ENCODE measurements around the gene MAP4K4. TPM values are rescaled to one million over a fixed set of nuclear protein-coding genes. Genes with fewer than 3 reads are reported as not detected.

The MAP4K4 gene
- total and polyA plus RNA-seq, 2 of the 4 experiments (the other 2 are of a cell fraction), result 89.4 to 124 TPM

- peaks cover 29% of the 10 kb centered on the region for H3K4me1 ChIP-seq (ENCODE audit: control insufficient read depth, insufficient read depth, low read length)
- CTCF ChIA-PET, result interaction anchor here (0.8 kb wide), 1 partner anchor 16 kb away, joined by 4 read pairs; no protein-coding TSS in a partner anchor
These were observed 117.6 kb downstream of the MAP4K4 start for GRCh38 chr2:101815154-101815553.

More at GRCh38 chr2:101815154-101815553, 117.6 kb downstream of the MAP4K4 start:
- BruUV-seq (replicated peaks), result no TSS peak
- H4K8ac ChIP-seq (ENCODE audit: low read depth in 2 of 2, low read length in 2 of 2), result no peak overlapping the region
- H3K9ac ChIP-seq (ENCODE audit: low read depth, low read length), result no peak overlapping the region
- H2AFZ ChIP-seq (replicated peaks; ENCODE audit: low read length, poor library complexity), result no peak overlapping the region
- peaks cover 1% of the 10 kb centered on the region; the same call in 1 of the 2 replicates for H3K36me3 ChIP-seq (ENCODE audit: control insufficient read depth, insufficient read depth, low read length)
- H2AK9ac ChIP-seq (replicated peaks; ENCODE audit: low read depth, low read length, poor library complexity), result no peak overlapping the region
- peaks cover 90% of the 10 kb centered on the region for H4K20me1 ChIP-seq (ENCODE audit: insufficient read depth, low read length)
- intact Hi-C loops (cut with micrococcal nuclease) (loop anchor here (5.0 kb wide), 1 partner anchor 38 kb away; no protein-coding TSS in a partner anchor), in situ Hi-C loops (cut with MboI; ENCODE audit: low sequenced_read_pairs) (no loop called here), dilution Hi-C loops (cut with HindIII; ENCODE audit: low sequenced_read_pairs, unreplicated experiment) (no loop called here)
- no peak overlapping the region for H2BK20ac ChIP-seq (ENCODE audit: low read depth, low read length)
- WGBS, 2 experiments (ENCODE audit: extremely low coverage in 2 of 2, insufficient read length in 1 of 2), result no CpG with 5 or more reads among the region's 3 CpGs
- DNase-seq (no peak), ATAC-seq (ENCODE audit: low read depth) (no peak)
- no peak overlapping the region for H2BK120ac ChIP-seq (ENCODE audit: low read depth, low read length)
- no peak overlapping the region for H3K4me2 ChIP-seq (ENCODE audit: low read depth, low read length)
- H3K9me1 ChIP-seq (ENCODE audit: insufficient read depth, low read length), result peaks cover 34% of the 10 kb centered on the region
- no peak overlapping the region for H2BK15ac ChIP-seq (ENCODE audit: low read depth, low read length)
- H3K4ac ChIP-seq (ENCODE audit: low read depth, low read length), result no peak overlapping the region
- H4K5ac ChIP-seq (ENCODE audit: low read depth, low read length), result no peak overlapping the region
- H3K23ac ChIP-seq (ENCODE audit: low read depth, low read length), result no peak overlapping the region
- no peaks in the 10 kb centered on the region for H3K9me3 ChIP-seq (ENCODE audit: control insufficient read depth, insufficient read depth, low read length)
- no peak overlapping the region for H4K91ac ChIP-seq (ENCODE audit: insufficient read depth, low read depth, low read length)
- no peak overlapping the region for H3K56ac ChIP-seq (ENCODE audit: extremely low read depth, insufficient read depth, low read length)
- no peak overlapping the region for H3K18ac ChIP-seq (ENCODE audit: low read depth, low read length)
- no peak overlapping the region for H2AK5ac ChIP-seq (ENCODE audit: low read depth, low read length)
- no peak overlapping the region for H2BK5ac ChIP-seq (ENCODE audit: low read depth, low read length, poor library complexity, severe bottlenecking)
- peaks cover 20 to 86% of the 10 kb centered on the region in 2 experiments for H3K79me1 ChIP-seq (ENCODE audit: low read depth in 1 of 2, low read length in 2 of 2)
- no peak overlapping the region for H3K14ac ChIP-seq (replicated peaks; ENCODE audit: low read depth, low read length)
- no peak overlapping the region for H3K27ac ChIP-seq (ENCODE audit: insufficient read depth, low read length)
- no peak overlapping the region for H3K4me3 ChIP-seq (ENCODE audit: insufficient read depth, low read depth, low read length)
- TF ChIP-seq SMC3 (IDR thresholded peaks at IDR 0.05; ENCODE audit: low read depth, low read length), result no peak
- no peak for TF ChIP-seq MAFK (IDR thresholded peaks at IDR 0.05; ENCODE audit: low read depth, low read length)
- no peak for TF ChIP-seq MAZ (IDR thresholded peaks at IDR 0.05; ENCODE audit: borderline replicate concordance, low read depth, low read length)
- POLR2A ChIA-PET (ENCODE audit: unreplicated experiment), result no interaction called here
- no peaks in the 10 kb centered on the region for H3K27me3 ChIP-seq (ENCODE audit: control insufficient read depth, insufficient read depth, low read length)
